Chondrocyte (in vitro differentiated cells): ENCODE data around the gene NES. TPM values are rescaled to one million over a fixed set of nuclear protein-coding genes. Genes with fewer than 3 reads are reported as not detected.

Source experiments
- DNase-seq: peaks from one replicate; pipeline ENCODE4 v3.0.0; 2021; ENCODE audit warnings: mixed read lengths, low spot score
- H3K27ac Mint-ChIP-seq: one replicate; pipeline ENCODE4 v1.8.0; 2021; ENCODE audit warnings: mild to moderate bottlenecking, moderate library complexity, mixed read lengths; ENCODE audit not compliant: unreplicated experiment
- H3K27me3 Mint-ChIP-seq: 2 replicates; pipeline ENCODE4 v1.8.0; 2021; ENCODE audit warnings: low read depth, mixed read lengths
- H3K36me3 Mint-ChIP-seq: 2 replicates; pipeline ENCODE4 v1.8.0; 2021; ENCODE audit warnings: low read depth, mixed read lengths
- H3K4me1 Mint-ChIP-seq: 2 replicates; pipeline ENCODE4 v1.8.0; 2021; ENCODE audit warnings: low read depth, mild to moderate bottlenecking, mixed read lengths
- H3K4me3 Mint-ChIP-seq: one replicate; pipeline ENCODE4 v1.8.0; 2021; ENCODE audit warnings: mild to moderate bottlenecking, moderate library complexity, mixed read lengths; ENCODE audit not compliant: unreplicated experiment
- H3K9me3 Mint-ChIP-seq: 2 replicates; pipeline ENCODE4 v1.8.0; 2021; ENCODE audit warnings: low read depth, mixed read lengths
- CTCF ChIP-seq: fragments of 200-600 bp; sonication (generic); IDR thresholded peaks from 2 replicates; pipeline ENCODE4 v1.5.0; 2021; ENCODE audit warnings: antibody characterized with exemption, mild to moderate bottlenecking, moderate library complexity
- total RNA-seq: library from RNA; stranded (reverse); gene quantifications from 3 replicates; pipeline ENCODE4 v1.2.1, GENCODE V29; 2021

Gene NES
- total RNA-seq, 1 donor from 2014 or later, result 6.0 TPM

- TF ChIP-seq CTCF, result no peak
- H3K27me3 Mint-ChIP-seq, result peaks cover 1% of the 10 kb centered on the region
- no peaks in the 10 kb centered on the region for H3K9me3 Mint-ChIP-seq
- H3K36me3 Mint-ChIP-seq, result no peaks in the 10 kb centered on the region
- no peak overlapping the region for H3K27ac Mint-ChIP-seq
- peaks cover 54% of the 10 kb centered on the region for H3K4me1 Mint-ChIP-seq
- no peak for DNase-seq
- no peak overlapping the region for H3K4me3 Mint-ChIP-seq
Observed at GRCh38 chr1:156691191-156691590, 14.0 kb upstream of the NES start.

DNA sequence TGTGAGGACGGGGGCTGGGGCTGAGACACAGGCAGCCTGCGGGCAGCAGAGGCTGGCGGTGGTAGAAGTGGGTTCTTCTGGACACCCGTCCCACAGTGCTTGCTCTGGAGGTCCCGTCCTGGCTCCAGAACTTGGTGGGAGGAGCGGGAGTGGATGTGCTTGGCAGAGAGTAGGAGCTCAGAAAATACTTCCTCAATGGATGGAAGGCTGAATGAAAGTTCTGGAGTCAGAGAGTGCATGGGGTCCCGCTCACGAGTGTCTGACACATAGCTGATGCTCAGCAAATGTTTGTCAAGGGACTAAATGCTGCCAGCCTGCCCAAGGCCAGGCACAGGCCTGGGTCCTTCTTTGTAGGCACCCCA is 13.4 kb upstream of the NES start:
- TF ChIP-seq CTCF, result no peak
- H3K4me3 Mint-ChIP-seq, result no peak overlapping the region
- peaks cover 54% of the 10 kb centered on the region for H3K4me1 Mint-ChIP-seq
- H3K27me3 Mint-ChIP-seq, result peaks cover 1% of the 10 kb centered on the region
- no peak overlapping the region for H3K27ac Mint-ChIP-seq
- no peak for DNase-seq
- H3K36me3 Mint-ChIP-seq, result no peaks in the 10 kb centered on the region
- no peaks in the 10 kb centered on the region for H3K9me3 Mint-ChIP-seq

- peaks cover 54% of the 10 kb centered on the region for H3K4me1 Mint-ChIP-seq
- no peaks in the 10 kb centered on the region for H3K36me3 Mint-ChIP-seq
- H3K27ac Mint-ChIP-seq, result no peak overlapping the region
- peaks cover 1% of the 10 kb centered on the region for H3K27me3 Mint-ChIP-seq
- no peak for TF ChIP-seq CTCF
- H3K9me3 Mint-ChIP-seq, result no peaks in the 10 kb centered on the region
- H3K4me3 Mint-ChIP-seq, result peak overlapping the region; percentile 64
- DNase-seq, result no peak
Observed at GRCh38 chr1:156689953-156690674, 12.9 kb upstream of the NES start.

- TF ChIP-seq CTCF, result peak; percentile 90
- peaks cover 5% of the 10 kb centered on the region for H3K27me3 Mint-ChIP-seq
- H3K9me3 Mint-ChIP-seq, result no peaks in the 10 kb centered on the region
- peaks cover 50% of the 10 kb centered on the region for H3K4me1 Mint-ChIP-seq
- no peaks in the 10 kb centered on the region for H3K36me3 Mint-ChIP-seq
- no peak for DNase-seq
- H3K4me3 Mint-ChIP-seq, result peak overlapping the region; percentile 64
- peak overlapping the region; percentile 45 for H3K27ac Mint-ChIP-seq
Observed at GRCh38 chr1:156689035-156689952, 12.1 kb upstream of the NES start.

DNA sequence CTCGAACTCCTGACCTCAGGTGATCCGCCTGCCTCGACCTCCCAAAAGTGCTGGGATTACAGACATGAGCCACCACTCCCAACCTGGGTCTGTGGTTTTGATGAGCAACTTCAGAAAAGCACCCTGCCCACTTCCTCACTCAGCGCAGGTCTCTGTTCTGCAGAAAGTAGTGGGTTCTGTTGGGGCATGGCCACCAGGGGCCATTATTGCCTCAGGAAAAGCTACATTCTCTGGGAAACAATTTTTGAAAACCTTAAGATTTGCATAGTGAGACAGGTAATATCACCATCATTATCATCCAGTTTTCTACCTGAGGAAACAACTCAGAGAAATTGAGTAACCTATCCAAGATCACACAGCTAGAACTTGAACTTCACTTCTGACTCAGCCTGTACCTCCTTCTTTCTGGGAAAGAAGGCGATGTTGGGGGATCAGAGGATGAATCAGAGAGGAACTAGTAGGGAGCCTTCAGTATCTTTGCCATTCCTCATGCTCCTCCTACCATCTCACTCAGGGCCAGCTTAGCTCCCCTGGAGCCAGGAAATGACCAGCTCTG is 7.1 kb upstream of the NES start:
- Mint-ChIP-seq H3K4me3 (no peak overlapping the region), H3K27ac (no peak overlapping the region), H3K36me3 (no peaks in the 10 kb centered on the region), H3K9me3 (no peaks in the 10 kb centered on the region), H3K27me3 (peaks cover 31% of the 10 kb centered on the region), H3K4me1 (peaks cover 5% of the 10 kb centered on the region)
- DNase-seq, result no peak
- peak; percentile 34 for TF ChIP-seq CTCF
